ENCODE results near the gene KRT35.

Gene KRT35

GRCh38 chr17:41452281-41452680, 28.7 kb downstream of the KRT35 start:
- H3K9me3 ChIP-seq (ENCODE audit: control insufficient read depth, insufficient read depth, low read length) = no peaks in the 10 kb centered on the region
- no peaks in the 10 kb centered on the region for H4K20me1 ChIP-seq (ENCODE audit: control insufficient read depth, insufficient read depth, low read depth, low read length)
- TF ChIP-seq CTCF (IDR thresholded peaks at IDR 0.05; ENCODE audit: low read depth, low read length, poor library complexity, severe bottlenecking) (no peak), EZH2phosphoT487 (IDR thresholded peaks at IDR 0.05; ENCODE audit: borderline replicate concordance, low read length) (no peak)
- H3K4me2 ChIP-seq (ENCODE audit: low read length) = no peak overlapping the region
- no peak overlapping the region for H3K27ac ChIP-seq (ENCODE audit: low read depth, low read length)
- no peaks in the 10 kb centered on the region for H3K36me3 ChIP-seq (ENCODE audit: control insufficient read depth, low read length)
- no peaks in the 10 kb centered on the region for H3K4me1 ChIP-seq (ENCODE audit: control insufficient read depth, low read length)
- no peak overlapping the region for H3K4me3 ChIP-seq (ENCODE audit: low read length)
- H3F3A ChIP-seq (ENCODE audit: control insufficient read depth, insufficient read depth) = no peaks in the 10 kb centered on the region
- no peaks in the 10 kb centered on the region for H3K79me2 ChIP-seq (ENCODE audit: control insufficient read depth, low read length)
- no peaks in the 10 kb centered on the region for H3K9me2 ChIP-seq (replicated peaks; ENCODE audit: control insufficient read depth, low read length)
- H3K27me3 ChIP-seq (ENCODE audit: control insufficient read depth, low read length) = peaks cover 5% of the 10 kb centered on the region

GRCh38 chr17:41451154-41451728, 29.7 kb downstream of the KRT35 start:
- no peaks in the 10 kb centered on the region for H3K79me2 ChIP-seq (ENCODE audit: control insufficient read depth, low read length)
- no peak overlapping the region for H3K4me3 ChIP-seq (ENCODE audit: low read length)
- H3K36me3 ChIP-seq (ENCODE audit: control insufficient read depth, low read length) = no peaks in the 10 kb centered on the region
- no peaks in the 10 kb centered on the region for H4K20me1 ChIP-seq (ENCODE audit: control insufficient read depth, insufficient read depth, low read depth, low read length)
- no peaks in the 10 kb centered on the region for H3K9me3 ChIP-seq (ENCODE audit: control insufficient read depth, insufficient read depth, low read length)
- H3F3A ChIP-seq (ENCODE audit: control insufficient read depth, insufficient read depth) = no peaks in the 10 kb centered on the region
- no peak overlapping the region for H3K4me2 ChIP-seq (ENCODE audit: low read length)
- no peaks in the 10 kb centered on the region for H3K4me1 ChIP-seq (ENCODE audit: control insufficient read depth, low read length)
- H3K27me3 ChIP-seq (ENCODE audit: control insufficient read depth, low read length) = peaks cover 5% of the 10 kb centered on the region
- TF ChIP-seq CTCF (IDR thresholded peaks at IDR 0.05; ENCODE audit: low read depth, low read length, poor library complexity, severe bottlenecking) = no peak
- TF ChIP-seq EZH2phosphoT487 (IDR thresholded peaks at IDR 0.05; ENCODE audit: borderline replicate concordance, low read length) = no peak
- H3K27ac ChIP-seq (ENCODE audit: low read depth, low read length) = no peak overlapping the region
- no peaks in the 10 kb centered on the region for H3K9me2 ChIP-seq (replicated peaks; ENCODE audit: control insufficient read depth, low read length)

- no peaks in the 10 kb centered on the region for H3K36me3 ChIP-seq (ENCODE audit: control insufficient read depth, low read length)
- no peak overlapping the region for H3K27ac ChIP-seq (ENCODE audit: low read depth, low read length)
- no peaks in the 10 kb centered on the region for H3K9me3 ChIP-seq (ENCODE audit: control insufficient read depth, insufficient read depth, low read length)
- no peak overlapping the region for H3K4me2 ChIP-seq (ENCODE audit: low read length)
- H3K9me2 ChIP-seq (replicated peaks; ENCODE audit: control insufficient read depth, low read length) = no peaks in the 10 kb centered on the region
- H3K79me2 ChIP-seq (ENCODE audit: control insufficient read depth, low read length) = no peaks in the 10 kb centered on the region
- no peak overlapping the region for H3K4me3 ChIP-seq (ENCODE audit: low read length)
- no peak for TF ChIP-seq EZH2phosphoT487 (IDR thresholded peaks at IDR 0.05; ENCODE audit: borderline replicate concordance, low read length)
- TF ChIP-seq CTCF (IDR thresholded peaks at IDR 0.05; ENCODE audit: low read depth, low read length, poor library complexity, severe bottlenecking) = no peak
- no peaks in the 10 kb centered on the region for H3F3A ChIP-seq (ENCODE audit: control insufficient read depth, insufficient read depth)
- peaks cover 18% of the 10 kb centered on the region for H3K27me3 ChIP-seq (ENCODE audit: control insufficient read depth, low read length)
- no peaks in the 10 kb centered on the region for H3K4me1 ChIP-seq (ENCODE audit: control insufficient read depth, low read length)
- H4K20me1 ChIP-seq (ENCODE audit: control insufficient read depth, insufficient read depth, low read depth, low read length) = no peaks in the 10 kb centered on the region
Observed at GRCh38 chr17:41449008-41449407, 31.9 kb downstream of the KRT35 start.

Measured in DOHH2 (cell line).